Progenitor cell of endocrine pancreas (in vitro differentiated cells): ENCODE results near the gene CYSLTR2. TPM values are rescaled to one million over a fixed set of nuclear protein-coding genes. Genes with fewer than 3 reads are reported as not detected.

Experiments used
- DNase-seq: peaks from one replicate; pipeline ENCODE4 v3.0.0; 2021; ENCODE audit warnings: low spot score; ENCODE audit not compliant: unreplicated experiment
- H3K27ac Mint-ChIP-seq: 2 replicates; pipeline ENCODE4 v1.8.0; 2021; ENCODE audit warnings: mild to moderate bottlenecking, moderate library complexity, mixed read lengths
- H3K27me3 Mint-ChIP-seq: 2 replicates; pipeline ENCODE4 v1.8.0; 2021; ENCODE audit warnings: mixed read lengths
- H3K36me3 Mint-ChIP-seq: 2 replicates; pipeline ENCODE4 v1.8.0; 2022; ENCODE audit warnings: mixed read lengths; ENCODE audit not compliant: insufficient read depth
- H3K4me1 Mint-ChIP-seq: 2 replicates; pipeline ENCODE4 v1.8.0; 2021; ENCODE audit warnings: low read depth, mixed read lengths
- H3K4me3 Mint-ChIP-seq: 2 replicates; pipeline ENCODE4 v1.8.0; 2021; ENCODE audit warnings: low read depth, mild to moderate bottlenecking, moderate library complexity, mixed read lengths
- H3K9me3 Mint-ChIP-seq: 2 replicates; pipeline ENCODE4 v1.8.0; 2021; ENCODE audit warnings: low read depth, mixed read lengths
- CTCF ChIP-seq: fragments of 200-600 bp; sonication (generic); IDR thresholded peaks from one replicate; pipeline ENCODE4 v1.5.0; 2021; ENCODE audit warnings: antibody characterized with exemption, mild to moderate bottlenecking; ENCODE audit not compliant: unreplicated experiment
- long read RNA-seq: library from polyadenylated mRNA; unstranded; transcript quantifications from one replicate; pipeline ENCODE4 v2.0.0, GENCODE V29; 2020
- total RNA-seq: library from RNA; stranded (reverse); gene quantifications from 2 replicates; pipeline ENCODE4 v1.2.1, GENCODE V29; 2021

CYSLTR2 gene, protein sequence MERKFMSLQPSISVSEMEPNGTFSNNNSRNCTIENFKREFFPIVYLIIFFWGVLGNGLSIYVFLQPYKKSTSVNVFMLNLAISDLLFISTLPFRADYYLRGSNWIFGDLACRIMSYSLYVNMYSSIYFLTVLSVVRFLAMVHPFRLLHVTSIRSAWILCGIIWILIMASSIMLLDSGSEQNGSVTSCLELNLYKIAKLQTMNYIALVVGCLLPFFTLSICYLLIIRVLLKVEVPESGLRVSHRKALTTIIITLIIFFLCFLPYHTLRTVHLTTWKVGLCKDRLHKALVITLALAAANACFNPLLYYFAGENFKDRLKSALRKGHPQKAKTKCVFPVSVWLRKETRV
- 0.17 and 0.47 TPM in 2 replicates for total RNA-seq
- long read RNA-seq = 0 reads

- Mint-ChIP-seq H3K9me3 (no peaks in the 10 kb centered on the region), H3K36me3 (no peaks in the 10 kb centered on the region), H3K27me3 (no peaks in the 10 kb centered on the region), H3K27ac (peak within 1 kb of the TSS; percentile 54), H3K4me1 (peaks cover 22% of the 10 kb centered on the region), H3K4me3 (no peak within 1 kb of the TSS)
- DNase-seq = no peak
- no peak for TF ChIP-seq CTCF
Measured at GRCh38 chr13:48653472-48653939, at the start of gene CYSLTR2. Gene CYSLTR2 (plus strand): TSS chr13:48653929. CDS start chr13:48706818, 52,889 bp downstream.

DNA sequence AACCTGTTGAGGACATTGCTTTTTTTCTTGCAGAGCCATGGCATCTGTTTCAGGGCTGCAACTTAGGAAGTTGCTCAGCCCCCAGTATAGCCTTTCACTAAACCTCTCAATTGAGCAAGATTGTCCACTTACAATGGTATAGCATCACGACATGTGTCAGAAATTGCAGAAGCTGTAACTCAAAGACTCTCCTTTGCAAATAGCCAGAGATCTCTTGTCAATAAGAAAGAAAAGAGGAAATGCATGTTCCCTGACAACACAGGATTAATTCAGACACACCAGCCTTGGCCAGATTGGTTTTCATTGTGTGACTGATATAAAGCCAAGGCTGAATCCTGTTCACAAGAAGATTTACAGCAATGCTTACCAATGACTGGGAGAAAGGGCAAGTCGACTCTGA lies 38.7 kb upstream of the CYSLTR2 start:
- Mint-ChIP-seq H3K9me3 (peaks cover 5% of the 10 kb centered on the region), H3K27me3 (no peaks in the 10 kb centered on the region), H3K4me3 (no peak overlapping the region), H3K27ac (no peak overlapping the region), H3K4me1 (peaks cover 4% of the 10 kb centered on the region), H3K36me3 (peaks cover 8% of the 10 kb centered on the region)
- no peak for DNase-seq
- TF ChIP-seq CTCF = no peak

GRCh38 chr13:48618937-48619336 lies 34.8 kb upstream of the CYSLTR2 start:
- Mint-ChIP-seq H3K4me3 (no peak overlapping the region), H3K27me3 (no peaks in the 10 kb centered on the region), H3K27ac (no peak overlapping the region), H3K4me1 (peaks cover 12% of the 10 kb centered on the region), H3K9me3 (peaks cover 15% of the 10 kb centered on the region), H3K36me3 (peaks cover 10% of the 10 kb centered on the region)
- no peak for TF ChIP-seq CTCF
- no peak for DNase-seq

DNA sequence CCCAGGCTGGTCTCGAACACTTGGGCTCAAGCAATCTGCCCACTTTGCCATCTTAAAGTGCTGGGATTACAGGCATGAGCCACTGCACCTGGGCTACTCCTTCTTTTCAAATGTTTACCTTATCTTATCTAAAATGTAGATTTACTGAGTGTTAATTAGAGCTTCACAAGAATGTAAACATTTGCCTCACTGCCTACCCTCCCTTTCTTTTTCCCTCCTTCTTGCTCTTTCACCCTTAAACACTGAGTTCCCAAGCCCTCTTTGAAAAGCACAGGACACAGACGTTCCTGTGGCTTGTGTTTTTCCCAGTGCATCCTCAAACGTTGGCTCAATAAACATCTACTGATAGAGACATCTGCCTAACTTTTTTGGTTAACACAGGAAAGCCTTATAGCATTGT lies 32.7 kb upstream of the CYSLTR2 start:
- no peak for DNase-seq
- Mint-ChIP-seq H3K27me3 (no peaks in the 10 kb centered on the region), H3K9me3 (peaks cover 10% of the 10 kb centered on the region)

GRCh38 chr13:48624016-48624415 lies 29.7 kb upstream of the CYSLTR2 start:
- Mint-ChIP-seq H3K27me3 (no peaks in the 10 kb centered on the region), H3K4me1 (peaks cover 39% of the 10 kb centered on the region), H3K4me3 (no peak overlapping the region), H3K36me3 (peaks cover 10% of the 10 kb centered on the region), H3K9me3 (peaks cover 16% of the 10 kb centered on the region), H3K27ac (no peak overlapping the region)
- no peak for TF ChIP-seq CTCF
- DNase-seq = no peak

More for the DNA sequence above, 32.7 kb upstream of the CYSLTR2 start:
- Mint-ChIP-seq H3K4me1 (peaks cover 25% of the 10 kb centered on the region), H3K36me3 (peaks cover 8% of the 10 kb centered on the region), H3K4me3 (no peak overlapping the region), H3K27ac (peak overlapping the region; percentile 87)
- no peak for TF ChIP-seq CTCF
